SK-N-SH (cell line): ENCODE measurements around the gene RAB7B. TPM values are rescaled to one million over a fixed set of nuclear protein-coding genes. Genes with fewer than 3 reads are reported as not detected.

Experiments
- CTCF ChIA-PET: fragments of 300-600, 350-600 bp; formaldehyde crosslinking; extraction: SDS; loops from one replicate; lab custom pipeline; 2021; lab: Yijun Ruan, JAX
- POLR2A ChIA-PET: fragments of 350-600 bp; sonication (Branson Sonifier 250); formaldehyde crosslinking; extraction: SDS; loops from one replicate; lab custom pipeline; 2020; ENCODE audit warnings: antibody characterized with exemption, inconsistent platforms; lab: Yijun Ruan, JAX
- DNase-seq: peaks from one replicate; pipeline ENCODE4 v3.0.0; 2012
- H2AFZ ChIP-seq: fragments of 200-600 bp; sonication (generic); 2 replicates; pipeline ENCODE4 v1.8.1; 2016; ENCODE audit warnings: antibody characterized with exemption, mild to moderate bottlenecking, low read depth
- H3F3A ChIP-seq: fragments of 200-600 bp; sonication (generic); replicated peaks from 2 replicates; pipeline ENCODE3; 2016; ENCODE audit warnings: antibody characterized with exemption, mild to moderate bottlenecking; ENCODE audit not compliant: insufficient read depth
- H3K27ac ChIP-seq, 2 experiments: fragments of 200-500 bp in 1 of 2; fragments of 200-600 bp in 1 of 2; sonication (Bioruptor generic) in 1 of 2; sonication (generic), shearing (Covaris generic) in 1 of 2; 2 replicates each; pipeline versions ENCODE4 v1.5.1 to v1.6.1; 2014 to 2016; ENCODE audit warnings: low read depth in 2 of 2, inconsistent platforms in 1 of 2, low read length in 1 of 2, mild to moderate bottlenecking in 1 of 2, mixed read lengths in 1 of 2
- H3K27me3 ChIP-seq: fragments of 200-600 bp; sonication (generic), shearing (Covaris generic); 2 replicates; pipeline ENCODE4 v1.6.1; 2016; ENCODE audit warnings: mixed run types; ENCODE audit not compliant: insufficient read depth
- H3K36me3 ChIP-seq, 2 experiments: fragments of 200-500 bp in 1 of 2; fragments of 200-600 bp in 1 of 2; sonication (Bioruptor generic) in 1 of 2; sonication (generic) in 1 of 2; replicated peaks in 1 of 2; 2 replicates each; pipeline versions ENCODE3 to v1.5.1; 2014 to 2016; ENCODE audit warnings: low read length in 1 of 2, mild to moderate bottlenecking in 1 of 2; ENCODE audit not compliant: insufficient read depth in 2 of 2, control insufficient read depth in 1 of 2
- H3K4me1 ChIP-seq, 2 experiments: fragments of 200-500 bp in 1 of 2; fragments of 200-600 bp in 1 of 2; sonication (Bioruptor generic) in 1 of 2; sonication (generic), shearing (Covaris generic) in 1 of 2; 2 replicates each; pipeline versions ENCODE4 v1.5.1 to v1.6.1; 2014 to 2016; ENCODE audit warnings: low read depth in 1 of 2, low read length in 1 of 2, mixed run types in 1 of 2; ENCODE audit not compliant: insufficient read depth in 2 of 2, control insufficient read depth in 1 of 2
- H3K4me2 ChIP-seq: fragments of 200-600 bp; sonication (generic), shearing (Covaris generic); 2 replicates; pipeline ENCODE4 v1.6.1; 2017; ENCODE audit warnings: mixed run types
- H3K4me3 ChIP-seq, 2 experiments: fragments of 200-500 bp in 1 of 2; fragments of 200-600 bp in 1 of 2; sonication (Bioruptor generic) in 1 of 2; sonication (generic), shearing (Covaris generic) in 1 of 2; 2 replicates each; pipeline versions ENCODE4 v1.5.1 to v1.8.1; 2014 to 2016; ENCODE audit warnings: low read depth in 2 of 2, inconsistent platforms in 1 of 2, low read length in 1 of 2, mild to moderate bottlenecking in 1 of 2, mixed read lengths in 1 of 2, moderate library complexity in 1 of 2
- H3K79me2 ChIP-seq: fragments of 200-600 bp; sonication (generic); 2 replicates; pipeline ENCODE4 v1.8.1; 2017; ENCODE audit warnings: mild to moderate bottlenecking; ENCODE audit not compliant: insufficient read depth
- H3K9ac ChIP-seq: fragments of 200-600 bp; sonication (generic); 2 replicates; pipeline ENCODE4 v1.6.1; 2017; ENCODE audit warnings: mixed run types
- H3K9me2 ChIP-seq: fragments of 200-600 bp; sonication (generic); 2 replicates; pipeline ENCODE4 v1.6.1; 2017; ENCODE audit warnings: mixed run types
- H3K9me3 ChIP-seq: fragments of 200-600 bp; sonication (generic); 2 replicates; pipeline ENCODE4 v1.6.1; 2017; ENCODE audit warnings: mixed run types, mild to moderate bottlenecking, moderate library complexity
- H4K20me1 ChIP-seq: fragments of 200-600 bp; sonication (generic); 2 replicates; pipeline ENCODE4 v1.6.1; 2017; ENCODE audit warnings: mild to moderate bottlenecking, mixed run types; ENCODE audit not compliant: insufficient read depth
- ELF1 ChIP-seq: IDR thresholded peaks from 2 replicates; pipeline ENCODE4 v1.4.0; 2012
- FOSL2 ChIP-seq: IDR thresholded peaks from 2 replicates; pipeline ENCODE4 v1.4.0; 2012; ENCODE audit warnings: low read depth, mild to moderate bottlenecking, moderate library complexity, borderline replicate concordance
- FOXJ3 ChIP-seq: sonication (generic); formaldehyde crosslinking; IDR thresholded peaks from 2 replicates; pipeline ENCODE4 v1.5.1; 2020; ENCODE audit warnings: mild to moderate bottlenecking, missing genetic modification reagents
- FOXM1 ChIP-seq: IDR thresholded peaks from 2 replicates; pipeline ENCODE4 v1.4.0; 2012; ENCODE audit warnings: low read depth, mild to moderate bottlenecking
- GATA2 ChIP-seq: sonication (generic); formaldehyde crosslinking; IDR thresholded peaks from 2 replicates; pipeline ENCODE4 v1.5.0; 2020; ENCODE audit warnings: mild to moderate bottlenecking, missing genetic modification reagents
- MXI1 ChIP-seq: IDR thresholded peaks from 2 replicates; pipeline ENCODE4 v1.6.1; 2012; ENCODE audit warnings: mild to moderate bottlenecking, low read depth, low read length, improper control_type of control experiment
- NFIC ChIP-seq: IDR thresholded peaks from 2 replicates; pipeline ENCODE4 v1.4.0; 2012; ENCODE audit warnings: borderline replicate concordance
- NRF1 ChIP-seq: IDR thresholded peaks from 2 replicates; pipeline ENCODE4 v1.6.1; 2012; ENCODE audit warnings: low read depth, mild to moderate bottlenecking, low read length
- POLR2AphosphoS5 ChIP-seq: IDR thresholded peaks from 2 replicates; pipeline ENCODE4 v1.6.1; 2012; ENCODE audit warnings: low read depth, low read length
- RAD21 ChIP-seq: IDR thresholded peaks from 2 replicates; pipeline ENCODE4 v1.6.1; 2012; ENCODE audit warnings: mild to moderate bottlenecking, low read length
- RXRA ChIP-seq: IDR thresholded peaks from 2 replicates; pipeline ENCODE4 v1.4.0; 2012; ENCODE audit warnings: low read depth, mild to moderate bottlenecking, borderline replicate concordance
- SMC3 ChIP-seq: IDR thresholded peaks from 2 replicates; pipeline ENCODE4 v1.6.1; 2012; ENCODE audit warnings: low read depth, low read length, improper control_type of control experiment
- TAF1 ChIP-seq: IDR thresholded peaks from 2 replicates; pipeline ENCODE4 v1.6.1; 2012; ENCODE audit warnings: low read depth, mild to moderate bottlenecking, low read length, moderate library complexity, borderline replicate concordance
- TEAD4 ChIP-seq: IDR thresholded peaks from 2 replicates; pipeline ENCODE4 v1.4.0; 2012; ENCODE audit warnings: mild to moderate bottlenecking, borderline replicate concordance; ENCODE audit not compliant: insufficient read depth
- YY1 ChIP-seq: IDR thresholded peaks from 2 replicates; pipeline ENCODE4 v1.4.0; 2012; ENCODE audit warnings: low read depth, mild to moderate bottlenecking
- WGBS: methylation state at CpG from one replicate; pipeline ENCODE4 v1.1.6; 2017; ENCODE audit warnings: low lambda C conversion rate; 5-methylcytosine and 5-hydroxymethylcytosine counted together
- polyA plus RNA-seq, 3 experiments: library from polyadenylated mRNA; depleted of rRNA; stranded (reverse); fragments of >200 nt; gene quantifications; 2 replicates each; pipeline ENCODE4 v1.2.3, GENCODE V29; 2012
- TF ChIP-seq, protein P1 (sequence below): IDR thresholded peaks from 2 replicates; pipeline ENCODE4; 2012
- TF ChIP-seq, protein P2 (sequence below): IDR thresholded peaks from 2 replicates; pipeline ENCODE4 v1.4.0; 2012; ENCODE audit warnings: low read depth, borderline replicate concordance

The RAB7B gene
- polyA plus RNA-seq, 1 of the 3 experiments (the other 2 are of a cell fraction), result 0.15 TPM

DNA sequence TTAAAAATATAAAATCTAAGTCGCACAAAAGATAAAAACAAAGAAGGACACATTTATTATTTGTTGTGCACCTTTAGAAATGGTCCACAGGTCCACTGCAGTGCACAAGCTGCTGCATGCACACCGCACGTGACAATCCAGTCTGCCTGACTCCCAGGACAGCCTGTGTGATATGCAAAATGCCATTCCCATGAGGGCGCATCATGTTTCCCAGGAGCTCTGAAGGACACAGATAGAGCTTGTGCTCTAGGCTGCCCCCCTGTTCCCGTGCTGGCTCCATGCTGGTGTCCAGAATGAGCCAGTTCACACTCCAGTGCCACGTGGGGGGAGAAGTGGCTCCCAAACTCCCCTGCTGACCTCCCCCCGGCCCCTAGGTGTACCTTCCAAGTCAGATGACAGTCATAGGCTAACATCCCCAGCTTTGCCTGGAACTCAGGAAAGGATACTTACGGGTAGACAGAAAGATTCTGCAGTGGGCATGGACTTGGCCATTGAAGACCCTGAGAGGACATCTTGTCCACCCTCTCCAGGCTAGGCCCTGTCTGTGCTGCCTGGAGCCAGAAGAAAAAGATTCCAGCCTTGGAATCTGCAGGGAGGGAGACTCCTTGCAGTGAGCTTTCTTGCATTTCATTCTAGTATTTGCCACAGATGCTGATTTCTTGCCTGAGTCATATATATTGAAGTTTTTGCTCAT is 26.3 kb downstream of the RAB7B start:
- Histone ChIP-seq H3K9ac (no peak overlapping the region), H3F3A (no peaks in the 10 kb centered on the region), H2AFZ (no peak overlapping the region), H3K79me2 (no peaks in the 10 kb centered on the region), H3K27ac (no peak overlapping the region), H3K4me3 (0 out of 4 replicates have a peak overlapping the region, but pooled peaks of 1 of the 2 experiments have one; percentile 22), H3K4me1 (peaks cover 0 to 12% of the 10 kb centered on the region in 2 experiments; a peak in 1 of 4 replicates), H3K9me3 (no peaks in the 10 kb centered on the region), H4K20me1 (no peaks in the 10 kb centered on the region), H3K4me2 (no peak overlapping the region), H3K27me3 (no peaks in the 10 kb centered on the region), H3K9me2 (no peaks in the 10 kb centered on the region), H3K36me3 (no peaks in the 10 kb centered on the region)
- TF ChIP-seq ELF1 (no peak), FOSL2 (no peak), RAD21 (no peak), RXRA (no peak), FOXM1 (no peak), YY1 (no peak)
- TF ChIP-seq, protein P1, sequence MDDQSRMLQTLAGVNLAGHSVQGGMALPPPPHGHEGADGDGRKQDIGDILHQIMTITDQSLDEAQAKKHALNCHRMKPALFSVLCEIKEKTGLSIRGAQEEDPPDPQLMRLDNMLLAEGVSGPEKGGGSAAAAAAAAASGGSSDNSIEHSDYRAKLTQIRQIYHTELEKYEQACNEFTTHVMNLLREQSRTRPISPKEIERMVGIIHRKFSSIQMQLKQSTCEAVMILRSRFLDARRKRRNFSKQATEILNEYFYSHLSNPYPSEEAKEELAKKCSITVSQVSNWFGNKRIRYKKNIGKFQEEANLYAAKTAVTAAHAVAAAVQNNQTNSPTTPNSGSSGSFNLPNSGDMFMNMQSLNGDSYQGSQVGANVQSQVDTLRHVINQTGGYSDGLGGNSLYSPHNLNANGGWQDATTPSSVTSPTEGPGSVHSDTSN, result no peak
- CTCF ChIA-PET, result interaction anchor here (0.6 to 12.5 kb wide), 98 partner anchors 10 to 1107 kb away, joined by 3 to 366 read pairs (median 5); partner anchors contain the start of genes AVPR1B, CTSE, RAB29 and RAB7B
- 59% methylated on average over 6 of the region's 8 CpGs for WGBS
- POLR2A ChIA-PET, result interaction anchor here (1.0 to 2.2 kb wide), 4 partner anchors 58 to 345 kb away, joined by 3 to 10 read pairs (median 6); partner anchors contain the start of gene ELK4
- DNase-seq, result no peak

DNA sequence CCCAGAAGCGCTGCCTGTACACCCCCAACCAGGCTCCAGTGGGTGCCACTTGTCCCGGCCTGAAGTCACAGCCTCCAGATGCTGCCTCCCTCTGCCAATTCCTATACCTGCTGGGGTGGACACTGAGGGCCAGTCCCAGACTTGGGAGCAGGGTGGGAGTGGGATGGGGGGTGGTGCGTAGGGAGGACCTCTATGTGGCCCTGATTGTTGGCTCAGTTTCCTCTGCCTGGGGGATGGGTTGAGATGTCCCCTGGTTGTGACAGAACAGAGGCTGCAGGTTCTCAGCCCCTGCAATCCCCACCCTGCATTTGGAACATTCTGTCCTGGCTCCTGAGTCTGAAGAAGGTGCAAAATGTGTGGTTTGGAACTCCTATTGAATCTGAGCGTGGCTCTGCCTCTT is 27.2 kb downstream of the RAB7B start:
- no peaks in the 10 kb centered on the region for H3F3A ChIP-seq
- no peaks in the 10 kb centered on the region for H3K27me3 ChIP-seq
- no peak overlapping the region for H3K9ac ChIP-seq
- POLR2A ChIA-PET, result interaction anchor here (1.7 to 2.2 kb wide), 2 partner anchors 84 to 184 kb away, joined by 3 to 8 read pairs; no protein-coding TSS in a partner anchor
- CTCF ChIA-PET, result interaction anchor here (1.4 to 12.5 kb wide), 16 partner anchors 9 to 317 kb away, joined by 5 to 366 read pairs (median 38); partner anchors contain the start of genes AVPR1B, RAB29 and SLC26A9
- 56% methylated on average over 3 of the region's 4 CpGs for WGBS
- H3K36me3 ChIP-seq, result no peaks in the 10 kb centered on the region
- no peaks in the 10 kb centered on the region for H3K79me2 ChIP-seq
- H3K9me2 ChIP-seq, result no peaks in the 10 kb centered on the region
- TF ChIP-seq, protein P1, result no peak
- TF ChIP-seq SMC3 (no peak), FOXM1 (no peak), MXI1 (no peak), FOXJ3 (no peak), TAF1 (no peak), TEAD4 (no peak), GATA2 (CRISPR knock-in tag) (no peak), POLR2AphosphoS5 (no peak), NRF1 (no peak), NFIC (no peak)
- TF ChIP-seq, protein P2, sequence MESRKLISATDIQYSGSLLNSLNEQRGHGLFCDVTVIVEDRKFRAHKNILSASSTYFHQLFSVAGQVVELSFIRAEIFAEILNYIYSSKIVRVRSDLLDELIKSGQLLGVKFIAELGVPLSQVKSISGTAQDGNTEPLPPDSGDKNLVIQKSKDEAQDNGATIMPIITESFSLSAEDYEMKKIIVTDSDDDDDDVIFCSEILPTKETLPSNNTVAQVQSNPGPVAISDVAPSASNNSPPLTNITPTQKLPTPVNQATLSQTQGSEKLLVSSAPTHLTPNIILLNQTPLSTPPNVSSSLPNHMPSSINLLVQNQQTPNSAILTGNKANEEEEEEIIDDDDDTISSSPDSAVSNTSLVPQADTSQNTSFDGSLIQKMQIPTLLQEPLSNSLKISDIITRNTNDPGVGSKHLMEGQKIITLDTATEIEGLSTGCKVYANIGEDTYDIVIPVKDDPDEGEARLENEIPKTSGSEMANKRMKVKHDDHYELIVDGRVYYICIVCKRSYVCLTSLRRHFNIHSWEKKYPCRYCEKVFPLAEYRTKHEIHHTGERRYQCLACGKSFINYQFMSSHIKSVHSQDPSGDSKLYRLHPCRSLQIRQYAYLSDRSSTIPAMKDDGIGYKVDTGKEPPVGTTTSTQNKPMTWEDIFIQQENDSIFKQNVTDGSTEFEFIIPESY, result no peak
- H2AFZ ChIP-seq, result no peak overlapping the region
- H3K4me1 ChIP-seq, result peaks cover 0 to 12% of the 10 kb centered on the region in 2 experiments; a peak in 1 of 4 replicates
- H3K27ac ChIP-seq, result no peak overlapping the region
- H4K20me1 ChIP-seq, result no peaks in the 10 kb centered on the region
- H3K4me3 ChIP-seq, result no peak overlapping the region
- no peaks in the 10 kb centered on the region for H3K9me3 ChIP-seq
- H3K4me2 ChIP-seq, result no peak overlapping the region
- no peak for DNase-seq
